Adipose tissue (tissue), 3 donors: Measurements from ENCODE around the gene GKN2. TPM values are rescaled to one million over a fixed set of nuclear protein-coding genes. Genes with fewer than 3 reads are reported as not detected.
"Not testable (repeated sequence)": the region's sequence is repeated elsewhere in the genome, so short reads cannot be mapped to it uniquely, and the experiment has no call there.

Source experiments
- H3K27ac ChIP-seq: one replicate; pipeline ENCODE4 v1.5.1; 2013; ENCODE audit warnings: low read depth, low read length
- WGBS, 3 donors: extraction: QIAGEN DNeasy Blood & Tissue Kit; methylation state at CpG; one replicate each; pipeline ENCODE4 v1.1.7; 2013; 5-methylcytosine and 5-hydroxymethylcytosine counted together
- polyA plus RNA-seq, 3 donors: library from polyadenylated mRNA; stranded (reverse); fragments of 200-250 nt; gene quantifications; one replicate each; pipeline ENCODE4 v1.2.3, GENCODE V29; 2013
- donor health status: healthy with polysubstance abuse.
- donor health status: Bipolar disorder and iron deficiency.
- donor health status: healthy.

The GKN2 gene
- polyA plus RNA-seq, 3 donors, result 0.41 to 318 (median 29.8) TPM

- WGBS, 3 donors, result 63 to 90% (median 82%) methylated on average over 4 of the region's 4 CpGs
- H3K27ac ChIP-seq, result no peak overlapping the region
Observed at GRCh38 chr2:68907920-68908253, 44.8 kb downstream of the GKN2 start.

DNA sequence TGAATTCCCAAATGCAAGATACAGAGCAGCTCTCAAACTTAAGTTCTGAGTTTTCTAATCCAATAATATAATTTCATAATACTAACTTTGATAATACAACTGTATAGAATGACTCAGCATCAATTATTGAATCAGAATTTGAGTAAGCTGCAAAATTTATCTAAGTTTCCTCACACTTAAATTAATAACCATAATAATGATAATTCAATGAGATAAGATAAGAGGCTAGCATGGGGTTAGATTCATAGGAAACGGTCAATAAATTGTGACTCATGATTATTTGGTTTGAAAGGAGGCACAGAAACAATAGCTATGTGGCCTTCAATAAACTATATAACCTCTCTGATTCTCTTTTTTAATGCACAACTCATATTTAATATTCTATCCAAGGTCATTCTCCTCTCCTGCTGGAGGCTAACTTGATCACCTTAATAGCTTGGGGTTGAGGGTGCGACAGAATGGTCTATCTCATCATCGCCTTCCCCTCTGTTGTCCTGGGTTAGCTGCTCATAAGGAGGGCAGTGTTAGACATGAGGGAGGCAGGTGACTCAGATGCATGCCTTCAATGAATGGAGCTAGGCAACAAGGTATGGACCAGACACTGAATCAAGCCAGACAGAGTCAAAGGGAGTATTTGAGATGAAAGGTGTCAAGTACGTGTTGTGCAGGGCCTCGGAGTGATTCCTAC lies 45.3 kb downstream of the GKN2 start:
- H3K27ac ChIP-seq, result no peak overlapping the region
- WGBS, 3 donors, result 90 to 94% (median 92%) methylated on average over 5 of the region's 5 CpGs

- H3K27ac ChIP-seq, result no peak overlapping the region
- WGBS, 3 donors, result 81 to 85% (median 84%) methylated on average over 3 of the region's 3 CpGs
Observed at GRCh38 chr2:68906716-68907115, 46.0 kb downstream of the GKN2 start.

- 80 to 91% (median 89%) methylated on average over 2 of the region's 2 CpGs for WGBS, 3 donors
- no peak overlapping the region for H3K27ac ChIP-seq
Observed at GRCh38 chr2:68905116-68905515, 47.6 kb downstream of the GKN2 start.

DNA sequence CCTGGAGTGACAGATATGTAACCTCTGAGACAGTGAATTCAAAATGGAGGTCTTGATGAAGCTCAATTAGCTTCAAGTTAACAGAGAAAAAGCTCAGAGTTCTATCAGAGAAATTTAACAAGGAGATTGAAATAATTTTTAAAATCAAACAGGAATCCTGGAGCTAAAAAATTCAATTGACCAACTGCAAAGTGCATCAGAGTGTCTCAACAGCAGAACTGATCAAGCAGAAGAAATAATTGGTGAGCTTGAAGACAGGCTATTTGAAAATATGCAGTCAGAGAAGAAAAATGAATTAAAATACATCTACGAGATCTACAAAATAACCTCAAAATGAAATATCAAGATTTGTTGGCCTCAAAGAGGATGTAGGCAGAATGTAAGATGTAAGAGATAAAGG lies 51.1 kb downstream of the GKN2 start:
- 86 to 99% (median 98%) methylated on average over 1 of the region's 1 CpG for WGBS, 3 donors
- no peak overlapping the region for H3K27ac ChIP-seq

DNA sequence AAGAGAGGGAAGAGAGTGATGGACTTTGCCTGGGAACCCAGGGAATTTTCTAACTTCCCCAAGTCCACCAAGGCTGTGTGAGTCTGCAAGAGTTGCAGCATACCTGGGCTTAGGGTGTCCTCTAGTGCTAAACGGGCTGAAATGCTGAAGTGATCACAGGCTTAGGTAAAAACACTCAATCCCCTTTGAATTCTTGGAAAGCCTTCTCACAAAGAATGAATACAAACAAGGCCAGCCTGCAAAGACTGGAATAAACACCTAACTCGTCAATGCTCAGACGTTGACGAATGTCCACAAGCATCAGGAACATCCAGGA lies 51.5 kb downstream of the GKN2 start:
- H3K27ac ChIP-seq, result no peak overlapping the region
- 60 to 90% (median 84%) methylated on average over 4 of the region's 4 CpGs for WGBS, 3 donors

DNA sequence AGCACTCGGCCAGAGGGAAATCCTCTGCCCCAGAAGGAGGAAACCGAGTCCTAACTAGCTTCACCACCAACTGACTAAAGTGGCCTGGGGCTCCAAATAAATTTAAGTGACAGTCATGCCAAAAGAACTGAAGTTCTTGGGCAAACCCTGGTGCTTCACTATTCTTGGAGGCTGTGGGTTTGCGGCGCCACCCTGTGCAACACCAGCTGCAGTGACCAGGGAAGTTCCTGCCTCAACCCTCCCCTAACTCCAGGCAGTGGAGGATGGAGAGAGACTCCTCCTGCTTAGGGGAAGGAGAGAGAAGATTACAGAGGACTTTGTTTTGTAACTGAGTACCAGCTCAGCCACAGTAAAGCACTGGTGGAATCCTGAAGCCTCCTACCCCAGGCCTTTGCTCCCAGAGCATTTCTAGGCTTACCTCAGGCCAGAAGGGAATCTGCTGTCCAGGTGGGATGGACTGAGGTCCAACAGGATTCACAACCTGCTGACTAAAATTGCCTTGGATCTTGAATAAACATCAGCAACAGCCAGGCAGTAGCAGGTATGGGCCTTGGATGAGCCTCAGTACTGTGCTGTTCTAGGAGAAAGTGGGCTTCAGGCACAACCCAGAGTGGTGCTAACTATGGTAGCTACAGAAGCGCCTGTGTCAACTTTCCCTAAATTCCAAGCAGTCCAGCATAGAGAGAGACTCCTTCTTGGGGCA lies 52.0 kb downstream of the GKN2 start:
- H3K27ac ChIP-seq, result no peak overlapping the region
- 84 to 87% (median 86%) methylated on average over 5 of the region's 5 CpGs for WGBS, 3 donors

- WGBS, 3 donors, result 91 to 97% (median 97%) methylated on average over 6 of the region's 6 CpGs
- not testable (repeated sequence) for H3K27ac ChIP-seq
Observed at GRCh38 chr2:68895981-68896380, 56.7 kb downstream of the GKN2 start.

Other genes starting within 250 kb of the GKN2 start
- gene ARHGAP25, start 218.1 kb downstream of the GKN2 start, polyA plus RNA-seq, result 10 to 100 TPM in 1 of 3 donors, 1 to 10 TPM in 2; 1.4 to 13.4 (median 7.2) TPM
- gene BMP10, start 81.5 kb downstream of the GKN2 start, polyA plus RNA-seq, result under 1 TPM in 1 of 3 donors, not detected in 2; 0.45 TPM
- gene GKN1, start 21.7 kb upstream of the GKN2 start, polyA plus RNA-seq, result 1,000 to 10,000 TPM in 1 of 3 donors, 100 to 1,000 TPM in 1, 1 to 10 TPM in 1; 4.8 to 2,134 (median 105) TPM
- gene ANTXR1, start 60.3 kb upstream of the GKN2 start, polyA plus RNA-seq, result 10 to 100 TPM in 1 of 3 donors, 1 to 10 TPM in 2; 1.7 to 41.6 (median 9.6) TPM